ENCODE results near the gene GSTM5.
"Not testable (repeated sequence)": the region's sequence is repeated elsewhere in the genome, so short reads cannot be mapped to it uniquely, and the experiment has no call there.

Gene GSTM5

DNA sequence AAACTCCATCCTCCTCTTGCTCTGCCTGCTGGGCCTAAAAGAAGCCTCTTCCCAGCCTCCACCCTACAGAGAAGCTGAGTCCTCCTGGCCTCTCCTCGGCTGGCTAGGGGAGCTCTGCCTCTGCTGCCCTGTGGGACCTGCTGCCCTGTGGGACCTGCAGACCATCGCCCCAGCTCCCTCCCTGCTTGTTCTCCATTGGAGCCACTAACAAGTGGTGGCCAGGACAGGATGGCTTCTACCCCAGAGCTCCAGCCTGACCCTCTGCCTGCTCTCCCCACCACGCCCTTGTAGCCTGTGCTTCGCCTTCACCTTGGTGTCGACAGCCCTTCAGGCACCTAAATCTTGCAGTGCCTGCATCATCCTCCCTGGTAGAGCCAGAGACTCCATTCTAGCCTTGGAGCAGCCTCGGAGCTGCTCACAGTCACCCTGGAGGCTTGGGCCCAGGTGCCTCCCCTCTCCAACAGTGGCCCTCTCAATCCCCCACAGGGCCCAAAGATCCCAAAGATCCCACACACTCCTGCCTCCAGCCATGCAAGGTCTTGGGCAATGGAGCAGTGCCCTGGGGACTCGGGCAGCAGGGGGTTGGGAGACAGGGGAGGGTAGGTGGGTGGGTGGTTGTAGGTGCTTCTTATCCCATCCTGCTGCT is 48.7 kb downstream of the GSTM5 start:
- no peak for DNase-seq (ENCODE audit: low read depth in 4 of 4, low spot score in 1 of 4)

DNA sequence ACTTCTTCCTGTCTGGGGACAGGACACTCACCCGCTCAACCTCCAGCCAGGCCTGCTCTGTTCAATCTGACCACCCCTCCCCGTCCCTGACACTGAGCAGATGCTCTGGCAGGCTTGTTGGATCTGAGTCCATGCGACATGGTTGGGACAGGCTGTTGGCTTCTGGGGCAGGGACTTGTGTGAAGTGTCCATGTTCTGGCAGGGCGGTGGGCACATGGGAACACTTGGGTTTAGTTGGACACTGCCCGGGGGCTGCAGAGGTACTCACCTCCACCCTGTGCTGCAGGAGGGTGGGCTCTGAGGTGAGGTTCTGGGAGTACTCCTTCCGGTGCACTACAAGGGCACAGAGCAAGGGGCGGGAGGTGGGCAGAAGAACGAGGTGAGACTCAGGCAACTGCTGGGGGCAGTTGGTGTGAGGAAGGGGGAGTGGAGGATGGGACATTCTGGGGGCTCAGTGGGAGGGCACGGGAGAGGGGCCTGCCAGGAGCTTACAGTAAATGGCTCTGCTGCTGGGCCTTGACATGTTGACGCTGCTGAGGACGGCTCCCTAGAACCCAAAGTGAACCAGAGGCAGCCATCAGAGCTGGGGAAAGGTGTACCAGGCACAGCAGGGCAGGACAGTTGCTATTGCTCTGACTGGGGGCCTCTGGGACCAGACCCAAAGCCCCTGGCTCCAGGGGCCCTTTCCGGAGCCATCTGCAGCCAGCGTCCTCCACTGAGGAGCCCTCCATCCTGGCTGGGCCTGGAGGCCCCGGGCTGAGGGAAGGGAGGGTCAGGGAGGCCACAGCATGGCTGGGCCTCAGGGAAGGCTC is 49.4 kb downstream of the GSTM5 start:
- no peak for DNase-seq (ENCODE audit: low read depth in 4 of 4, low spot score in 1 of 4)

DNA sequence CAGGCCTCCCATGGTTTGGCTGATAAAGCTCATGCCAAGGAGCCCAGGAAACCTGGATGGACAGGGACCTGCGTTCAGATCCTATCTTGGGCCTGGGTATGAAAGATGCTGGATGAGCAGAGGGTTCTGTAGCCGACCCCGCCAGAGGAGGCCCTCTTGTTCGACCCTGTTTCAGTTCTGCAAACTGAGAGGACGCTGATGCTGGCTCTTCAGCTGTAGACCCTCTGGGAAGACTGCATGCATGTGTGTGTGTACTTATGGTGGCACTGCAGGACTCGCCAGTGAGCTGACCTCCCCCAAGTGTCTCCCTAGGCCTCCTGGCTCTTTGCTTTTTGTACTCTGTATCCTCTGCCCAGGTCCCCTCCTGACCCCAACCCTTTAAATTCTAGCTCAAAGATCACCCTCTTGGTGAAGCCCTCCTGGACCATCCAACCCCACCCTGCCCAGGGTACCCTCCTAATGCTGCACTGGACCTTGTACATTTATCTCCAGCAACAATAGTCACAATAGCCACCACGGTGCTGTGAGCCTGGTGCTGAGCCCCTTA is 50.1 kb downstream of the GSTM5 start:
- DNase-seq (ENCODE audit: low read depth in 4 of 4, low spot score in 1 of 4) = no peak

DNA sequence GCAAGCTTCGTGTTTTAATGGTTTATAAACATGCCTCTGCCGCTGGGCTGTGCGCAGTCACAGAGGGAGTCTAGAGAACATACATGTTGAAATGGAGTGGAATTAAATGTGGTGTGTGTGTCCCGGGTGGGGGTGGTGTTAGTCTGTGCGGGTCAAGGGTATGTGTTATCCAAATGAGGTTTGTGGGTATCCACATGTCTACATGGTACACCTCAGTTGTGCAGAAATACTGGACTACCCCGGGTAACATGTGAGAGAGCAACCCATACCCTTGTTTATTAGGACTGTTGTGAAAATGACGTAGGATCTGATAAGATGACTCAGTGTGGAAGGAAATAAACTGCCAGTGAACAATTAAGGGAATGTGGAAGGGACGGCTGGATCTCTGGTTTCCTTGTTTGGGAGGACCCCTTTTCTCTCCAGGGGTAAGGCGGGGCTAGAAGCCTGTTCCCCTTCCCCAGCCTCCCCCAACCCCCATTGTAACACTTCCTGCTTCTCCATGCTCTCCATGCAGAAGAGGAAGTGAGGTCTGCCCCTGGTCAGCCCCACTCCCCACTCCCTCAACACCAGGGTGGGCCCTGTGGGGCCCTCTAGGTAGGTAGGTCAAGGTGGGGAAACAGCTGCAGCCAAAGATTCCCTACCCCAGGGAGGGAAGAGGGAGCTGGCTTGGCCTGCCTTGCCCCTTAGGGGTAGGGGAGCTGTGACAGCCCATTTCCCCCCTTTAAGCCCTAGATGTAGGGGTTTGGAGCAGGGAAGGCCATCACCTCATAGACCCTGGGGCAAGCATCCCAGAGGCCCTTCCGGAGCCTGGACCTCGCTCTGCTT is 51.0 kb downstream of the GSTM5 start:
- DNase-seq (ENCODE audit: low read depth in 4 of 4, low spot score in 1 of 4) = no peak

DNA sequence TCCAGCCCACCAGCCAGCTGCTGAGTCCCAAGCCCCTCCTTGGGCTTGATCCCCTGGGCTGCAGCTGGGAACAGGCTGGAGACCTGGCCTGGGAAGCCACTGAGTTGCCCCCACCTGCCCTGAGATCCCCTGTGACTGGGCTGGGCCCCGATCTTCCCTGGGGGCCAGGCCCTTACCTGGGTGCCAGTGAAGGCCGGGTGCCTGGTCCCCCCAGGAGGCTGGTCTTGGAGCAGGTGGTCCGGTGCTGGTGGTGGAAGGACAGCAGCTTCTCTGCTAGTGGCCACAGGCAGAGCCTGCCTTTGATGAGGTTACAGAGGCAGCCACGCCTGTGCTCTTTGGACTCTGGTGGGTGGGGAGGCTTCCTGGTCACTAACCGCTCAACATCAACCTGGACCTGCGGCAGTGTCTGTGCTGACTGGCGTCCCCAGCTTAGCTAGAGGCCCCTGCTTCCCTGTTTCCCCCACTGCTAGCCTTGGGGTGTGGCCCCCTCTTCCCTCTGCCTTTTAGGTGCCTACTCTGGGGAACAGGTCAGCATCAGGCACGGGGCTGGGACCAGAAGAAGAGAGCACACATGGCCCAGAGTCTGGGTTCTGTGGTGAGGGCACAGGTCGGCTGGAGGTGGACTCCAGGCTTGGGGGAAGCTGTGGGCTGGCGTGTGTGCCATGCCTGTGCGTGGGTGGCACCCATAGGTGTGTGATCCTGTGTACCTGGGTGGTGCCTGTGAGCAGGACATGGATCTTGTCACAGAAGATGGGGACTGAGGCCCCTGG is 51.8 kb downstream of the GSTM5 start, which contains the start of gene EPS8L3:
Gene EPS8L3 (minus strand): TSS at position 278 of the 770 bp plus-strand sequence. CDS start 2,174 bp downstream, outside the sequence.
- no peak for DNase-seq (ENCODE audit: low read depth in 4 of 4, low spot score in 1 of 4)

DNA sequence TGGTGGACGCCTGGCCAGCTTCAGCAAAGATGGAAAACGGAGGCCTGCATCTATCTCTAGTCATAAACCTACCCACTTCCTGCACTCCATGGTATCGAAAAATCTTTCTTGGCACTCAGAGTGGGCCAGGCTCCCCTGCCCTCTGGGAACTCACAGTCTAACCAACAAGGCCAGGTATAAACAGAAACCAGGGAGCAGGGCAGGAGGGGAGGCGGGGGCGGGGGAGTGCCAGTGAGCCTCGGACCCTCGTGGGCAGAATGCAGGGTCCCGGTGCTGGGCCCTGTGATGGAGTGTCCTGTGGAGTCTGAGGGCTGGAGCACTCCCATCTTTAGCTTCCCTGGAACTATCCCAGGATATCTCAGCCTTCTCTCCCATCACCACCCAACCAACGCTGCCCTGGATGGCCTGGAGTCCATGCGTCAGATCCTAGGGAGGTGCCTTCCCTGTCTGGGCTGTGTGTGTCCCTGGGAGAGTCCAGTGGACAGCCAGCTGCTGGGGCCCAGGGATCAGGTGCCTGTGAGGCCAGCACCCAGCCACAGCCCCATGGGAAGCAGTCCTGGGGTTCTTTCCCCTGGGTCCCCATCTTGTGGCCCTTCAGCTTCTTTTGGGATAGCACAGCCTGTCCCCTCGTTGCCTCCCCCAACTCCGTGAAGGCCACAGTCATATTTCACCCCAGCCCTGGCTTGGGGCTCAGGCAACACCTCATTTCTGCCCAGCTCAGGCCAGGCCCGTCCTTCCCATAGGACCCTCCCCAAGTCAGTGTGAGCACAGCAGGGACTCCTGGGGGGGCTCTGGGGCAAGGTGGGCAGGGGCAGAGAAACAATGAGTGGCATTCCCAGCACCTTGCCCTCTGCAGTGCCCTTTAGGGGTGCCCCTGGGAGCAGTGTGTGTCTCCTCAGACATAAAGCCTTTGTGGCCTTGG is 52.8 kb downstream of the GSTM5 start:
- no peak for DNase-seq (ENCODE audit: low read depth in 4 of 4, low spot score in 1 of 4)

DNA sequence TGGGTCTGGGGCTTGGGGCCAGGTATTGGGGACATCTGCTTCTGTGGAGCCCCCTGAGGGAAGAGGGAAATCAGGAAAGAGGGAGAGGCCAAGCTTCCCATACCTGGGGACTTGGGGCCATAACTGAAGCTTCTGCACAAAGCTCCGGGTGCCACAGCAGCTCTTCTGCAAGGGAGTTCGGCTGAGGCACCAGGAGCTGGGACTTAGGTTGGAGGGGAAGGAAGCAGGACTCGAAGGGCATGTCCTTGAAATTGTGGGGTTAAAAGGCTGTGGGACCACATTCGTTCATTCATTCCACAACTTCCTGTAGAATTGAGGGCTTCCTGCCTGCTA is 53.4 kb downstream of the GSTM5 start:
- no peak for DNase-seq (ENCODE audit: low read depth in 4 of 4, low spot score in 1 of 4)

DNA sequence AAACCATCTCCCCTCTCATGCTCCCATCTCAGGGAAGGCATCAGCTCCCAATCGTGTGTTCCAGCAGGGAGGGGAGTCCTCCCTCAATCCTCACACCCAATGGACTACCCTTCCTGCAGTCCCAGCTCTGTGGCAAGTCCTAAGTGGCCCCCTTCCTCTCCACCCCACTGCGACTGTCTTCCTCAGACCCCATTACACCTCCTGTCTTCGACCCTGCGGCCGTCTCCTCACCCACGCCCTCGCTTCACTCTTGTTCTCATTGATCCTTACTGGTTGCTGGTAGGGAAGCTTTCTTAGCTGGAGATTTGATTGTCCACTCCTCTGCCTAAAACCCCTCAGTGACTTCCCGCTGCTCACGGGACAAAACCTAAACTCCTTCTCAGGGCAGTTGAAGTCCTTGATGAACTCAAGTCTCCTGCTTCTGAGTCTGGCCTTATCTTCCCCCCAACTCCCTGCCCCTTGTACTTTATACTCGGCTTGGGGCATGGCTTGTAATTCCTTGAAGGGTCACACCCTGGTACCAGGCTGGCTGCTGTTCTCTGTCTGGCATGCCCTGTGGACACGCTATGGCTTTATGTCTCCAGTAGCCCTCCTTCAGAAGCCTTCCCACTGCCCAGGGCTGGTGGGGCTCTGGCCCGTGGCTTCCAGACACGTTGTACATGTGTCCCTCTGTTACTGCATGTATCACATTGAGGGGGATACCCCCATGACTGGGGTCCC is 54.0 kb downstream of the GSTM5 start:
- no peak for DNase-seq (ENCODE audit: low read depth in 4 of 4, low spot score in 1 of 4)

DNA sequence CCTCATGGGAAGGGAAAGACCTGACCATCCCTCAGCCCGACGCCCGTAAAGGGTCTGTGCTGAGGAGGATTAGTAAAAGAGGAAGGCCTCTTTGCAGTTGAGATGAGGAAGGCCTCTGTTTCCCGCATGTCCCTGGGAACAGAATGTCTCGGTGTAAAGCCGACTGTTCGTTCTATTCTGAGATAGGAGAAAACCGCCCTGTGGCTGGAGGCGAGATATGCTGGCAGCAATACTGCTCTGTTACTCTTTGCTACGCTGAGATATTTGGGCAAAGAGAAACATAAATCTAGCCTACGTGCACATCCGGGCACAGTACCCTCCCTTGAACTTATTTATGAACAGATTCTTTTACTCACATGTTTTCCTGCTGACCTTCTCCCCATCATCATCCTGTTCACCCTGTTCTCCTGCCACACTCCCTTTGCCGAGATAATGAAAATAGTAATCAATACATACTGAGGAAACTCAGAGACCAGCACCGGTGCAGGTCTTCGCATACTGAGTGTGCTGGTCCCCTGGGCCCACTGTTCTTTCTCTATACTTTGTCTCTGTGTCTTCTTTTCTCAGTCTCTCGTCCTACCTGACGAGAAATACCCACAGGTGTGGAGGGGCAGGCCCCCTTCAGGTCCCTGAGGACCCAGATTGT is 55.1 kb downstream of the GSTM5 start:
- not testable (repeated sequence) for DNase-seq (ENCODE audit: low read depth in 4 of 4, low spot score in 1 of 4)
